NCI-H2029 treated with DMSO at 0.1 percent for 48 hours (cell line): Measurements from ENCODE around the gene TNFRSF13B.
"Not testable (repeated sequence)": the region's sequence is repeated elsewhere in the genome, so short reads cannot be mapped to it uniquely, and the experiment has no call there.

Source experiments
- DNase-seq: peaks from one replicate; lab custom pipeline; 2025; lab: John Stamatoyannopoulos, UW

TNFRSF13B gene

DNA sequence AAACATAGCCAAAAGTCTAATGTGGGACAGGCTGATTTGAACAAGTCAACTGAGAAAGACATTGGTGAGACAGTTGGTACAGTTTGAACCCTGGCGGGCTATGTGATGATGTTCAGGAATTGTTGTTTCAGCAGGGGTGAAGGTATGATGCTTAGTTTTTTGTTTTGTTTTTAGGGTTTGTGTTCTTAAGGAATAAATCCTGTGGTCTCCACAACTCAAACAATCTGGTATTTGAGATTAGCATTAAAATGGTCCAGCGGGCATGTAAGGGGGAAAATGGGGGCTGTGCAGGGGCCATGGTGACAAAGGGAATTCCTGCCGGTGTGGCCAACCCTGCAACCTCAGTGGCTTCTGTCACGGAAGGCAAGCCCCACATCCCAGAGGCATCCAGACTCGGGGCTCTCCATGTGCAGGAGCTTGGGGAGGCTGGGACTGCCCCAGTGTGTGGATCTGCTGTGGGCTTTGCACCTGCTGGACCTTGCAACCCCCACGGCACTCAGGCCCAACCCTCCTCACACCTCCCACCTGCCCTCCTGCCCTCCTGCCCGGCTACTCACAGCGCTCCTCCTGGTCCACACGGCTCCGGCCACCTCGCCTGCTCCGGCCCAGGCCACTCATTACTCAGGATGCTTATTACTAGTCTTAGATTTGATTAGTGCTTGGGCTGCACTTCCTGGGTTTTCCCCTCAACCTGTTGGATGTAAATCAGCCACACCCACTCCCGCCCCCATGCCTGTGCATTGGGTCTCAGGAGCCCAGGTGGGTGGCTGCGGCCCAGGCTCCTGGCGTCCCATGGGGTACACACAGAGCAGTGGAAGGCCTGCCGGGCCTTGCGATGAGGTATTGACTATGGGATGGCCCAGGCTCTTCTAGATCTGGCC is at the start of gene TNFRSF13B:
TNFRSF13B (minus strand) TSS at position 661 of the 881 bp plus-strand sequence; CDS start at position 618, 43 bp downstream.
- no peak for DNase-seq

DNA sequence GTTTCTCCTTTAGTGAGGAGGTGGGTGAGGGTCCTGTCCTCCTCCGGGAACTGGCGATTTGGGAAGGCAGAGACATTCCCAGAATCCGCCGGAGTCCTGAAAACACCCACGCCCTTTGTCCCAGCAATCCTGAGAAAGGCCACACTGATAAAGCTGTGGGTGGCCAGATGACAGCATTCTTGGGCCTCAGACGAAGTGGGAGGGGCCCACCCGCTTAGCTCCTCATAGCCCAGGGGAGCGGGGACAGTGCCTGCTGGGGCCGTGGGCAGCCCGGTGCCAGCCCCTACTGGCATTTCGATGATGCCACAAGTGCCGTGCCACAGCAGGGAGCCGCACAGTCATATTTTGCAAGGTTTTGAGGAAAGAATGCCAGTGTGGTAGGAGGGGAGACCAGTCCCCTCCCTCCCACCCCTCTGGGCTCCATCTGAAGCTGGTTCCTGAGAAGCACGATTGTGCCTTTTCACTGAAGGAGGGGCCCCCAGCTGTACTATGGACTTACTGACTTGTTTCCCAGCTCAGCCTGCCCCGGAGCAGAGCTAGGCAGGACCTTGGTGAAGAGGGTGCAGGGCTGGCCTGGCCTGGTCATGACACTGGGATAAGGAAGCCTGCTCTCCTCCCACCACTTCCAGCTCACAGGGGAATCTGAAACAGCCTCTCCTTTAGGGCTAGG is 49.4 kb upstream of the TNFRSF13B start:
- no peak for DNase-seq

DNA sequence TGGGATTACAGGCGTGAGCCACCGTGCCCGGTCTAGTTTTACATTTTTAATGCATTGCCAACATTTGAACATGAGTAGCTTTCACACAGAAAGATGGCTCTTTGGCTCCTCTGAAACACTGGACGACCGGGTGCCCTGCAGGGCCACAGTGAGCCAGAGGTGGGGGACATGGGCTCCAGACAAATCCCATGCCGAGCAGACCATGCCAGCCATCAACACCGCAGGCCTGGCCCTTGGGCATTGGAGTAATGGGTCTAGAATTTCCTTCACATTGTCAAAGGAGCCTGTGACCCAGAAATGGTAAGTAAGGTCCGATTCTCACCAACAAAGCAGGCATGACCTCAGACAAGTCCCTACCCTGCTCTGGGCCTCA is 48.9 kb upstream of the TNFRSF13B start:
- DNase-seq, result no peak

- no peak for DNase-seq
These were observed 48.1 kb upstream of the TNFRSF13B start for GRCh38 chr17:17019891-17020456.

DNA sequence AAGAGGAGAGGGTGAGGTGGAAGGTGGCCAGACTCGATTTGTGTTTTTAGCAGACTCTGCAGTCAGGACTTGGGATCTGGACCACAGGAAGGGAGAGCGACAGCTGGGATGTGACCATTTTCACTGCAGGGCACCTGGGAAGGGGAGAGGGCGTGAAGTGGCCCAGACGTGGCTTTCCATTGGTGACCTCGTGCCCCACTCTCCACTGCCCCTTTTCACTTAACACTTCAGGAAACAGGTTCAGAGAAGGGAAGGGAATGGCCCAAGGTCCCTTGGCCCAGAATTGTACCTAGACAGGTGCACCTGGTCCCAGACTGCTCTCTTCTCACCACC is 47.5 kb upstream of the TNFRSF13B start:
- no peak for DNase-seq

DNA sequence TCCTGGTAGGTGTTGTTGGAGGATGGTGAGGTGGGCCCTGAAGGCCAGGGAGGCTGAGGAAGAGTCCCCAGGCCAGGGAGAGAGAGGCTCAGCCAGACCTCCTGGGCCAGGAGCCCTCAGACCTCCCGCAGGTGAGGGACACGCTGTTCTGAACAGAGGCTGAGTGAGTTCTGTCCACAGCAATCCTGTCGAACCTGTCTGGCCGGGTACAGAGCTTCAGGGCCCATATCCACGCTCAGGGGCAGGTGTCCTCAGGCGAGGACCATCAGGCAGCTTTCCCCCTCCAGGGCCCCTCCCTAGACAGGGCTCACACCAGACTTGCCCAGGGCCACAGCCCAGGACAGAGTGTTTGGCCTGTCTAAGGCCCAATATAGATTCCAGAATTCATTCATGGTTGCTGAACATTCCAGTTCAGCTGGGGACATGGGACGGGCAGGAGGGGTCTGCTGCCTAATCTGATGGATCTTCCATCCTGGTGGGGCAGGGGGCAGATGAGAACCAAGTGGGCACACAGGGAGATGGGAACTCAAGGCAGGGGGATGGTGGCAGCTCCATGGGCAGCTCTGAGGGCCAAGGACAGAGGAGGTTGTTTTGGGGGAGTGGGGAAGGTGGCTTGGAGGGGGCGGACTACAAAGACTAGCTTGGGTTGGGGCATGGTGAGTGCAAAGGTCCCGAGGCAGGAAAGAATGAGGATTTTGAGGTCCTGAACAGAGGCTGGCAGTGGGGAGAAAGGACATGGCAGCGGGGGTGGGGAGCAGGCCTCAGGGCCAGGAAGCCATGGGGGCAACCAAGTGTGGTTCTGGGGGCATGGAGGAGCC is 46.9 kb upstream of the TNFRSF13B start:
- no peak for DNase-seq

- DNase-seq, result no peak
These were observed 46.1 kb upstream of the TNFRSF13B start for GRCh38 chr17:17018021-17018441.

- no peak for DNase-seq
These were observed 45.6 kb upstream of the TNFRSF13B start for GRCh38 chr17:17017343-17018014.

GRCh38 chr17:17016199-17017197 is 44.6 kb upstream of the TNFRSF13B start:
- not testable (repeated sequence) for DNase-seq

- DNase-seq, result no peak
These were observed 43.3 kb upstream of the TNFRSF13B start for GRCh38 chr17:17015230-17015629.

DNA sequence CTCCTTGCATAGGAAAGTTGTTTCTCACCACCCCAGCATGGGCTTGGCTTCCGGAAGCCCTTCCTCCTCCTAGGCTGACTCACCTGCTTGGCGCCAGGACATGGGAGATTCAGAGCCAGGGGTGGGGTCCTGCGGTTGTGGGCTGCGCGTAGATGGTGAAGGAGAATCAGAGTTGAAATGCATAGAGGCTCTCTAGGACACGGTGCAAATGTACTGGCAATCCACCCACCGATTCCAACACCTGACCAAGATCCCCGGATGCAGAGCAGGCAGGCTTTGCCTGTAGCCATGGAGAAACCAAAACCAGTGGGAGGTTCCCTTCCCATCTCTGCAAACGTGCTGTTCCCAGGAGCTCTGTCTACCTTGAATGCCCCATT is 42.8 kb upstream of the TNFRSF13B start:
- not testable (repeated sequence) for DNase-seq

DNA sequence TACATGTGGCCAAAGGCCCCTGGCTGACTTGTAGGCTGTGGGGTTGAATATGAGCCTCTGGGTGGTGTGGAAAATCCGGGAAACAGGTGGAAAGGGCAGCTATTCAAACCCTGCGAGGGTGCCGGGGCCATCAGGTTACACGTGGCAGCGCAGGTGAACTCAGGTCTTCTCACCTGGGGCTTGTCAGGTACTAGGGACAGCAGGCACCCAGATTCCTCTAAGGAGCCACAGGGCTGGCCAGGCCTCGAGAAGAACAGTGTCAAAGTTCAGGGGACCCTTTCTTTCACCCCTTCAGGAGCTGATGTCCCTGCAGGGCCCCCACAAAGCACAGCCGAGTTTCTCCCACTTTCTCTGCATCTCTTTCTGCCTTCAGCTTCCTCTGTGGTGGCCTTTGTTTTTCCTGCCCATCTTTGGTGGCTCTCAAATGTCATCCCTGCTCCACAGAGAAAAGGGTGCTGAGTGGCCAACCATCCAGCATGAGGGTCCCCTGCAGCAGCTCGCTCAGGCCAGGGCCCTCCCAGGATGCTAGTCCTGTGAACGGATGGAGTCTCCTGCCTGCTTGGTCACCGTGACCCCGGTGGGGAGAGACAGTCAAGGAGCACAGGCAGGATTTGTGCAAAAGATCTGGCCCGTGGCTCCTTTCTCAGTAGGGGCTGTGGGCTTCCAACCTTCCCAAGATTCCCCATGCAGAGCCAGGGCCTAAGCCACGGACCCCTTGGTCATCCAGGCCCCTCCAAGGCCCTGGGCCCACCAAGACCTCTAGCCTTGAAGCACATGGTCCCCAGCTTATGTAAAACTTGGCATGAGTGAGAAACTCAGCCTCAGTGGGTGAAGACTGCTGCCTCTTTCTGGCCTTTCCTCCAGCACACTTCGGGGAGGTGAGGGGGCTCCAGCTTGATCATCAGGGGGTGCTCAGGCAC is 42.2 kb upstream of the TNFRSF13B start:
- DNase-seq, result not testable (repeated sequence)

DNA sequence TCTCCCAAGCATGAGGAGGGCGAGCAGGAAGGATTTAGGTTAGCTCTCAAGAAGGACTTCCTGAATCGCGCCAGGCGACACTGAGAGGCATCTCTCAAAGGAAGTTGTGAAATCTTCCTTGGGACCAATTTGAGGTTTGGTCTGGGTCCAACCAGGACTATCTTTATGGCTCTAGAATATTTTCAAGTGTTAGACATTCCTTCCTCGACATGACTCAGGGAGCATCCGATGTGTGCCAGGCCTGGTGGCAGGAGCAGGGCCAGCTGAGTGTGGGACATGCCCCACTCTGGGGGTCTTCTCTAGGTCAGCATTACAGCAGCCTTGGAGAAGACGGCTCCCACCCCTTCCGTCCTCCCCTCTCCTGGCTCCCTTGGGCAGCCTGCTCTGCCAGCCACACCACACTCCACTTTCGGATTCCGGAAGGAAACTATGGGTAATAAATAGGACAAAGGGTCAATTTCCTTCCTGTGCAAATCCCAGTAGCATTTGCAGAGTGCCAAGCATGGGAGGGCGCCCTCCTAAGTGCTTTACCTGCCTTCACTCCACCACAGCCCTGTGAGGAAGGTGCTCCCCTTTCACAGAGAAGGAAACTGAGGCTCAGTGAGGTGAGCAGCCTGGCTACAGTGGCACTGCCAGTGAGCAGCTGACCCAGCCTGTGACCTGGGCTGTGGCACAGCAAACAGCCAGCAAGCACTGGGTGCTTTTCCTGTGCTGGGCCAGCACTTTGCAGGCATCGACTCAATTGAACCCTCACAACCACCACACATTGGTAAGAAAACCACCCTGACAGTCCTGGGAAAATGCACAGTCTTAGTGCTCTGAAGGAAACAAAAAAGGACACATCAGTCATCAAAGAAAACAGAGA is 39.4 kb upstream of the TNFRSF13B start:
- DNase-seq, result not testable (repeated sequence)

DNA sequence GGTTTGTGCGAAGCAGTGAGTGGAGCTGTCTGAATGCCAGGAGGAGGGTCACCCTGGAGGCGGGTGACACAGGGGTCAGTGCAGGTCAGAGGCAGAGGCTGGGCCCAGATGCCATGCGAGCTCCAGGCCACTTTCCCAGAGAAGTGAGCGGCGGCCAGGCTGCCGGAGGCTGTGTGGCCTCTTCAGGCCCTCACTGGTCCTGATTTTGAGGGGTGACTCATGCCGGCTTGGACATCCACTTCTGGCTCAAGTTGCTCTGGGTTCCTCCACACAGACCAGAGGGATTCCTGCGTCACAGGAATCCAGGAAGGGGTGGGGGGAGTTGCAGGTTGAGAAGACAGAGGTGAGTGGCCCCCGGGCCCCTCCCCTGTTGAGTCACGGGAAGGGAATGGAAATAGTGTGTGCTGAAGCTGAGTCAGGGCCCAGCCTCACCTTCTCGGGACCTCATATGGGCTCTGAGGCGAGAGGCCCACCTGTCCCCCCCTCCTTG is 38.7 kb upstream of the TNFRSF13B start:
- not testable (repeated sequence) for DNase-seq

DNA sequence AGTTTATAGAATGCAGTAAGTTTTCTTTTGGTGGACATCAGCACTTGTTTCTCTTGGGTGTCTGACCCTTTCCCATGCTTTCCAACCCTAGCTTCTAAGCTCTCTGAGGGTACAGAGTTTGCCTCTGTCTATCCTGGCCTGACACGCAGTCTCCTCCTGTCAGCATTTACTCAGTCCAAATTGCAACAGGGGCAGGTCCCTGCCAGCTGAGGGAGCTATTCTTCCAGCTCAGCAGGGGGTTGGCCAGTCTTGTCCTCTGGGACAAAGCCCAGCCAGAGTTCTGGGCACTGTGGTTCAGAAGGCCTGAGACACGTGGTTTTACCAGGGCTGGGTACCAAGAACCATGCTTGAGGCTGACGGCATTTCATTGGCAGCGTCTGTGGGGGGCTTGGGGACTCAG is 38.1 kb upstream of the TNFRSF13B start:
- DNase-seq, result not testable (repeated sequence)

DNA sequence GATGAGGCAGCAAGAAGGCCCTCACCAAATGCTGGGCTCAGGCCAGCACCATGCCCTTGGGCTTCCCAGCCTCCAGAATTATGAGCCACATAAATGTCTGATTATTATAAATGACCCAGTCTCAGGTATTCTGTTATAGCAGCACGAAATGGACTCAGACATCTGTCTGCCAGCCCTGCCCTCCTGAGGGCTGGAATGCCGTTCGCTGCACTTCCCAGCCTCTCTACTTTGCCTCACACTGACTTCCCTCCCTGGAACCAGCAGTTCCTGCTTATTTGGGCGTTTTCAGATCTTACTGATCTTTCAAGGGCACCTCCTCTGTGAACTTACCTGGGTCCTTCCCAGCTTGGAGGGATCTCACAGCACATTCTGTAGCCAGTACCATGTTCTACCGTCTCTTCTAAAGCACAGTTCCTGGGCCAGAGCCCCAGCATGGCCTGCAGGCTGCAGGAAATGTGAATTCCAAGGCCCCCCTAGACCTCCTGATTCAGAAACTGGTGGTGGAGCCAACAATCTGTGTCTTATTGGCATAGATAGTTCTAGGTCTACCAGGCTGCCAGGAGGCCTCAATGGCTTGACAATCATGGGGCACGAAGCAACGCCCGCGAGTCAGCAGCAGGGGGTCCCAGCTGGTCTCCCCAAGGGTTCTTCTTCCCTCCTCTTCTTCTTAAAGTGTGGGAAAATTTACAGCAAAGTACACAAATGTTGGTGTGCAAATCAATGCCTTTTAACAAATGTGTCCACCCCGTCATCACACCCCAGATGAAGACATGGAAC is 36.9 kb upstream of the TNFRSF13B start:
- DNase-seq, result not testable (repeated sequence)

DNA sequence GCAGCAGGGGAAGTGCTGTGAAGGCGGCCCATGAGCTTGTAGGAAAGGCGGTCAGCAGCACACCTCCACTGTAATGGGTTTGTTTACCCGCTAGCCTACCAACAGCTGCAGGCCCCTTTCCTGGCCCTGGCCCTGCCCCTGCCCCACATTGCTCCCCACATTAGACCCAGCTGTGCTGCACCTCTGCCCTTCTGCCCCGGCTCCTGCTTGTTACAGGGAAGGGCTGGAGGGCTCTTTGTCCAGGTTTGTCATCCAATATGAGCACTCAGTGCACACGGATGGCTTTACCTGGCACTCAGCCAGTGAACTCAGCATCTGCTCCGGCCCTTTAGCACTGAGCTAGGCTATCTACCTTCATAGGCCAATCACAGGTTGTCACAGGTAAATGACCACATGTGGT is 36.0 kb upstream of the TNFRSF13B start:
- not testable (repeated sequence) for DNase-seq
